IMR-90 (cell line): Measurements from ENCODE around the gene MTMR3. TPM values are rescaled to one million over a fixed set of nuclear protein-coding genes. Genes with fewer than 3 reads are reported as not detected.

Experiments used
- ATAC-seq: fragments of 200-7000 bp; cut with Tn5 transposase; 2 replicates; pipeline ENCODE4 v1.9.1; 2020; ENCODE audit warnings: low read depth, mild to moderate bottlenecking, moderate library complexity
- BruUV-seq: library from RNA; stranded (reverse); fragments of 400-500 nt; replicated peaks from 2 replicates; lab custom pipeline; 2021; lab: Mats Ljungman, UMichigan
- CTCF ChIA-PET: fragments of 300-600 bp; formaldehyde crosslinking; extraction: SDS; loops from one replicate; lab custom pipeline; 2021; ENCODE audit warnings: antibody characterized with exemption; lab: Yijun Ruan, JAX
- POLR2A ChIA-PET: fragments of 300-600 bp; sonication (Branson Sonifier 250); formaldehyde crosslinking; loops from one replicate; lab custom pipeline; 2022; ENCODE audit warnings: antibody characterized with exemption; ENCODE audit not compliant: unreplicated experiment; lab: Charles Lee
- DNase-seq: peaks from one replicate; pipeline ENCODE4 v3.0.0; 2013
- H2AFZ ChIP-seq: replicated peaks from 2 replicates; pipeline ENCODE3; 2013; ENCODE audit warnings: low read length, mild to moderate bottlenecking; ENCODE audit not compliant: poor library complexity
- H2AK5ac ChIP-seq: 2 replicates; pipeline ENCODE4 v1.6.1; 2013; ENCODE audit warnings: low read depth, low read length, inconsistent platforms
- H2AK9ac ChIP-seq: replicated peaks from 2 replicates; pipeline ENCODE3; 2013; ENCODE audit warnings: mild to moderate bottlenecking, low read depth, low read length, moderate library complexity; ENCODE audit not compliant: poor library complexity
- H2BK120ac ChIP-seq: 2 replicates; pipeline ENCODE4 v1.6.1; 2013; ENCODE audit warnings: low read depth, low read length, inconsistent platforms
- H2BK15ac ChIP-seq: 3 replicates; pipeline ENCODE4 v1.6.1; 2013; ENCODE audit warnings: low read depth, low read length, inconsistent platforms
- H2BK20ac ChIP-seq: 2 replicates; pipeline ENCODE4 v1.6.1; 2013; ENCODE audit warnings: low read depth, mild to moderate bottlenecking, inconsistent platforms, low read length, moderate library complexity
- H2BK5ac ChIP-seq: 2 replicates; pipeline ENCODE4 v1.6.1; 2013; ENCODE audit warnings: mild to moderate bottlenecking, low read depth, low read length, inconsistent platforms; ENCODE audit not compliant: poor library complexity, severe bottlenecking
- H3K14ac ChIP-seq: replicated peaks from 2 replicates; pipeline ENCODE4 v1.6.1; 2013; ENCODE audit warnings: low read depth, low read length, inconsistent platforms
- H3K18ac ChIP-seq: 2 replicates; pipeline ENCODE4 v1.6.1; 2013; ENCODE audit warnings: low read depth, low read length, control low read depth
- H3K23ac ChIP-seq: 2 replicates; pipeline ENCODE4 v1.6.1; 2013; ENCODE audit warnings: low read depth, low read length, inconsistent platforms
- H3K27ac ChIP-seq: 2 replicates; pipeline ENCODE4 v1.5.1; 2013; ENCODE audit warnings: mild to moderate bottlenecking, control low read depth, low read length; ENCODE audit not compliant: insufficient read depth
- H3K27me3 ChIP-seq: 2 replicates; pipeline ENCODE4 v1.6.1; 2013; ENCODE audit warnings: low read length; ENCODE audit not compliant: control insufficient read depth, insufficient read depth
- H3K36me3 ChIP-seq: 2 replicates; pipeline ENCODE4 v1.6.1; 2013; ENCODE audit warnings: low read length, mixed read lengths; ENCODE audit not compliant: control insufficient read depth, insufficient read depth
- H3K4ac ChIP-seq: 2 replicates; pipeline ENCODE4 v1.6.1; 2013; ENCODE audit warnings: low read depth, low read length, inconsistent platforms
- H3K4me1 ChIP-seq: 2 replicates; pipeline ENCODE4 v1.6.1; 2013; ENCODE audit warnings: low read length, mixed read lengths; ENCODE audit not compliant: control insufficient read depth, insufficient read depth
- H3K4me2 ChIP-seq: 2 replicates; pipeline ENCODE4 v1.6.1; 2013; ENCODE audit warnings: low read depth, mild to moderate bottlenecking, control low read depth, low read length, moderate library complexity
- H3K4me3 ChIP-seq: 2 replicates; pipeline ENCODE4 v1.5.1; 2013; ENCODE audit warnings: low read depth, mild to moderate bottlenecking, control low read depth, low read length, moderate library complexity; ENCODE audit not compliant: insufficient read depth
- H3K56ac ChIP-seq: 2 replicates; pipeline ENCODE4 v1.6.1; 2013; ENCODE audit warnings: low read length, inconsistent platforms; ENCODE audit not compliant: insufficient read depth; ENCODE audit errors: extremely low read depth
- H3K79me1 ChIP-seq, 2 experiments: 2 replicates each; pipeline ENCODE4 v1.6.1; 2013; ENCODE audit warnings: low read length in 2 of 2, inconsistent platforms in 1 of 2, low read depth in 1 of 2
- H3K9ac ChIP-seq: 2 replicates; pipeline ENCODE4 v1.6.1; 2013; ENCODE audit warnings: low read depth, low read length, control low read depth
- H3K9me1 ChIP-seq: 2 replicates; pipeline ENCODE4 v1.6.1; 2013; ENCODE audit warnings: low read length, inconsistent platforms; ENCODE audit not compliant: insufficient read depth
- H3K9me3 ChIP-seq: 2 replicates; pipeline ENCODE4 v1.6.1; 2013; ENCODE audit warnings: low read length; ENCODE audit not compliant: control insufficient read depth, insufficient read depth
- H4K20me1 ChIP-seq: 2 replicates; pipeline ENCODE4 v1.6.1; 2013; ENCODE audit warnings: low read length, inconsistent platforms; ENCODE audit not compliant: insufficient read depth
- H4K5ac ChIP-seq: 2 replicates; pipeline ENCODE4 v1.6.1; 2013; ENCODE audit warnings: mild to moderate bottlenecking, low read depth, low read length, control low read depth
- H4K8ac ChIP-seq, 2 experiments: 2 replicates each; pipeline ENCODE4 v1.6.1; 2013; ENCODE audit warnings: low read depth in 2 of 2, low read length in 2 of 2, control low read depth in 1 of 2, inconsistent platforms in 1 of 2
- H4K91ac ChIP-seq: 2 replicates; pipeline ENCODE4 v1.6.1; 2013; ENCODE audit warnings: low read depth, low read length, inconsistent platforms; ENCODE audit not compliant: insufficient read depth
- FOS ChIP-seq: fragments of 150-350 bp; IDR thresholded peaks from 2 replicates; pipeline ENCODE4 v1.6.1; 2016; ENCODE audit warnings: low read depth, low read length
- NFE2L2 ChIP-seq: fragments of 150-350 bp; IDR thresholded peaks from 2 replicates; pipeline ENCODE4 v1.6.1; 2016; ENCODE audit warnings: low read depth, mild to moderate bottlenecking, low read length
- WGBS, 2 experiments: methylation state at CpG; one replicate each; pipeline versions ENCODE4 v1.1.5 to v1.1.7; 2013; ENCODE audit warnings: missing lambda C conversion rate in 2 of 2; ENCODE audit not compliant: insufficient read length in 1 of 2; ENCODE audit errors: extremely low coverage in 2 of 2; 5-methylcytosine and 5-hydroxymethylcytosine counted together
- dilution Hi-C: fragments of 300-500 bp; cut with HindIII; formaldehyde crosslinking; loops from one replicate; pipeline ENCODE4 v1.14.3; 2018; ENCODE audit warnings: low sequenced_read_pairs; ENCODE audit not compliant: unreplicated experiment
- in situ Hi-C: fragments of 300-500 bp; cut with MboI; formaldehyde crosslinking; loops from 3 replicates; pipeline ENCODE4 v1.14.3; 2019; ENCODE audit warnings: low sequenced_read_pairs, inconsistent platforms, mixed read lengths
- intact Hi-C: fragments of 100-400 bp; cut with micrococcal nuclease; formaldehyde crosslinking; loops from 2 replicates; pipeline ENCODE4 v1.10.0; 2022
- polyA plus RNA-seq, 3 experiments: library from polyadenylated mRNA; depleted of rRNA; stranded (reverse); fragments of >200 nt; gene quantifications; 2 replicates each; pipeline ENCODE4 v1.2.3, GENCODE V29; 2012; ENCODE audit warnings: low replicate concordance in 1 of 3
- total RNA-seq: library from RNA; depleted of rRNA; stranded (reverse); fragments of >200 nt; gene quantifications from 2 replicates; pipeline ENCODE4 v1.2.3, GENCODE V29; 2012

The MTMR3 gene
- total and polyA plus RNA-seq, 2 of the 4 experiments (the other 2 are of a cell fraction) = 21.3 to 29.4 TPM

GRCh38 chr22:30044881-30045493 lies 162.0 kb downstream of the MTMR3 start:
- BruUV-seq = no TSS peak
- no peak overlapping the region for H4K91ac ChIP-seq
- DNase-seq (no peak), ATAC-seq (no peak)
- H3K27ac ChIP-seq = no peak overlapping the region
- no CpG with 5 or more reads among the region's 4 CpGs for WGBS, 2 experiments
- no peak overlapping the region for H3K4ac ChIP-seq
- peaks cover 4% of the 10 kb centered on the region; the same call in 1 of the 2 replicates for H3K4me1 ChIP-seq
- no peak overlapping the region for H2BK120ac ChIP-seq
- peaks cover 5% of the 10 kb centered on the region for H3K9me1 ChIP-seq
- H3K79me1 ChIP-seq = no peaks in the 10 kb centered on the region
- no peak overlapping the region for H3K4me2 ChIP-seq
- no peak overlapping the region for H3K23ac ChIP-seq
- H3K9me3 ChIP-seq = no peaks in the 10 kb centered on the region
- H2BK20ac ChIP-seq = no peak overlapping the region
- H3K27me3 ChIP-seq = no peaks in the 10 kb centered on the region
- intact Hi-C loops = no loop called here
- H2BK5ac ChIP-seq = no peak overlapping the region
- H2AK9ac ChIP-seq = no peak overlapping the region
- no peak overlapping the region for H2BK15ac ChIP-seq
- H4K20me1 ChIP-seq = no peaks in the 10 kb centered on the region
- dilution Hi-C loops = loop anchor here (25.0 kb wide), 1 partner anchor 358 kb away; no protein-coding TSS in a partner anchor
- no peak overlapping the region; the same call in 1 of the 2 replicates for H2AK5ac ChIP-seq
- no peak overlapping the region for H3K4me3 ChIP-seq
- H3K18ac ChIP-seq = no peak overlapping the region
- CTCF ChIA-PET = no interaction called here
- POLR2A ChIA-PET = no interaction called here
- H4K5ac ChIP-seq = no peak overlapping the region
- no peak overlapping the region for H3K9ac ChIP-seq
- in situ Hi-C loops = no loop called here
- TF ChIP-seq NFE2L2 (no peak), FOS (no peak)
- no peak overlapping the region for H4K8ac ChIP-seq
- H3K36me3 ChIP-seq = no peaks in the 10 kb centered on the region
- H3K56ac ChIP-seq = no peak overlapping the region
- no peak overlapping the region for H3K14ac ChIP-seq
- no peak overlapping the region for H2AFZ ChIP-seq
